Ovary (tissue), 3 donors: ENCODE data around the gene MRPL2.

Source experiments
- CTCF ChIP-seq, 3 donors: fragments of 450-650 bp in 2 of 3; fragments of 200-600 bp in 1 of 3; IDR thresholded peaks; one replicate each; pipeline versions ENCODE4 v1.5.1 to v1.8.0; 2016 to 2022; ENCODE audit warnings: antibody characterized with exemption in 3 of 3, mild to moderate bottlenecking in 1 of 3
- EP300 ChIP-seq: sonication (generic); formaldehyde crosslinking; IDR thresholded peaks from one replicate; pipeline ENCODE4 v1.6.1; 2017; ENCODE audit warnings: antibody characterized with exemption
- POLR2A ChIP-seq: fragments of 450-650 bp; IDR thresholded peaks from one replicate; pipeline ENCODE4 v1.6.1; 2017; ENCODE audit warnings: antibody characterized with exemption, mild to moderate bottlenecking, moderate library complexity
- donor health status: DM: no; HTN: no; CAD: no.

GRCh38 chr6:43043310-43043709 is 15.9 kb downstream of the MRPL2 start:
- no peak for TF ChIP-seq CTCF (IDR thresholded peaks at IDR 0.05)
- TF ChIP-seq POLR2A, result no peak
- TF ChIP-seq EP300, result no peak
